ENCODE measurements around the gene USP4.
"Not testable (repeated sequence)": the region's sequence is repeated elsewhere in the genome, so short reads cannot be mapped to it uniquely, and the experiment has no call there.

USP4 gene

GRCh38 chr3:49333091-49333490 is 6.8 kb downstream of the USP4 start:
- H3K4me3 ChIP-seq (ENCODE audit: low read depth, low read length), result no peak overlapping the region
- no peak for DNase-seq (ENCODE audit: low read depth)

GRCh38 chr3:49329186-49329585 is 10.7 kb downstream of the USP4 start:
- DNase-seq (ENCODE audit: low read depth), result no peak
- TF ChIP-seq CTCF (IDR thresholded peaks at IDR 0.05; ENCODE audit: low read depth, low read length, missing control alignments), result no peak
- H3K4me3 ChIP-seq (ENCODE audit: low read depth, low read length), result no peak overlapping the region

More at GRCh38 chr3:49333091-49333490, 6.8 kb downstream of the USP4 start:
- no peak for TF ChIP-seq CTCF (IDR thresholded peaks at IDR 0.05; ENCODE audit: low read depth, low read length, missing control alignments)

GRCh38 chr3:49328350-49328749 is 11.5 kb downstream of the USP4 start:
- not testable (repeated sequence) for H3K4me3 ChIP-seq (ENCODE audit: low read depth, low read length); DNase-seq (ENCODE audit: low read depth)

- peak; percentile 23 for TF ChIP-seq CTCF (IDR thresholded peaks at IDR 0.05; ENCODE audit: low read depth, low read length, missing control alignments)
- H3K4me3 ChIP-seq (ENCODE audit: low read depth, low read length), result no peak overlapping the region
- DNase-seq (ENCODE audit: low read depth), result no peak
These were observed 12.4 kb downstream of the USP4 start for GRCh38 chr3:49327485-49327884.

GRCh38 chr3:49324768-49325167 is 15.1 kb downstream of the USP4 start:
- no peak overlapping the region for H3K4me3 ChIP-seq (ENCODE audit: low read depth, low read length)
- TF ChIP-seq CTCF (IDR thresholded peaks at IDR 0.05; ENCODE audit: low read depth, low read length, missing control alignments), result no peak
- DNase-seq (ENCODE audit: low read depth), result no peak

GRCh38 chr3:49316696-49317457 is 23.0 kb downstream of the USP4 start:
- H3K4me3 ChIP-seq (ENCODE audit: low read depth, low read length), result no peak overlapping the region
- no peak for TF ChIP-seq CTCF (IDR thresholded peaks at IDR 0.05; ENCODE audit: low read depth, low read length, missing control alignments)

GRCh38 chr3:49313896-49314688 is 25.8 kb downstream of the USP4 start:
- DNase-seq (ENCODE audit: low read depth), result no peak
- no peak overlapping the region for H3K4me3 ChIP-seq (ENCODE audit: low read depth, low read length)
- no peak for TF ChIP-seq CTCF (IDR thresholded peaks at IDR 0.05; ENCODE audit: low read depth, low read length, missing control alignments)

More at GRCh38 chr3:49316696-49317457, 23.0 kb downstream of the USP4 start:
- DNase-seq (ENCODE audit: low read depth), result no peak
